Measurements from ENCODE around the gene XIRP2. TPM values are rescaled to one million over a fixed set of nuclear protein-coding genes. Genes with fewer than 3 reads are reported as not detected.
A peak's percentile ranks its signal among the peaks of the same experiment; 100 is the strongest.

Gene XIRP2
- total RNA-seq, 1 experiment from 2014 or later, result not detected

- no peaks in the 10 kb centered on the region for H3K36me3 ChIP-seq
- H3K27me3 ChIP-seq, result no peaks in the 10 kb centered on the region
- DNase-seq, result no peak
- H3K9me3 ChIP-seq, result peaks cover 4% of the 10 kb centered on the region; the same call in 1 of the 2 replicates
- no peak overlapping the region for H3K4me3 ChIP-seq
Observed at GRCh38 chr2:167140330-167140729, 252.1 kb downstream of the XIRP2 start.

- Histone ChIP-seq H3K36me3 (no peaks in the 10 kb centered on the region), H3K9me3 (peaks cover 4% of the 10 kb centered on the region; the same call in 1 of the 2 replicates), H3K4me3 (no peak overlapping the region), H3K27me3 (no peaks in the 10 kb centered on the region)
- DNase-seq, result peak; percentile 49
Observed at GRCh38 chr2:167140767-167141166, 252.5 kb downstream of the XIRP2 start.

- Histone ChIP-seq H3K4me3 (no peak overlapping the region), H3K27me3 (no peaks in the 10 kb centered on the region), H3K36me3 (no peaks in the 10 kb centered on the region), H3K9me3 (peaks cover 4% of the 10 kb centered on the region; the same call in 1 of the 2 replicates)
- no peak for DNase-seq
Observed at GRCh38 chr2:167142554-167142953, 254.3 kb downstream of the XIRP2 start.

DNA sequence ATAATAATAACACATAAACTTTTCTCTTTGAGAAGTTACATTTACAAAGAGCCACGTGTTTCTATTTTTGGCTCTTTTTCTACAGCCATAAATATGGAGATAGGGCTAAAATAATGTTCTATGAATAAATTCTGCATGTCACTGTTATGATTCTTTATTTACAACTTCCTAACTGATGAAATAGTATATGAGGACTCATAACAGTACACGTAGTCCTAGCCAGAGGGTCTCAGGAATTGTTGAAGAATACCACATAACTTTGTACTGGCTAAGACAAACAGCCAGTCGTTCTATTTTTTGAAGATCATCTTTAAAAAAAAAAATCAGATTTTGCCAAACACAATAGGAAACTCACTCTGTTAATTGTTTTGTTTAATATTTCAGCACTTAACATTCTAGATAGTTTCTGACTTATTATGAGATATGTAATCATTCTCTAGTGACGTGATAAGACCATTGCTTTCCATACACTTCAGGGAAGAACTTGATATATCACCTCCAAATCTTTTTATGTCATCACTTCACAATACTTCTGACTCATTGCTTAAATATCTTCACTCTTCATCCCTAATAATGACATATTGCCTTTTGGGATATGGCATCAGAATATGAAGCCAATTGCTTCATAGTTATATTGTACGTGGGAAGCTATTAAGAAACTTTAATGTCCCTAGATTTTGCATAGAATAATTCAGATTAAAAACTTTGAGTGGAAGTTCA lies 256.1 kb downstream of the XIRP2 start:
- Histone ChIP-seq H3K9me3 (peaks cover 4% of the 10 kb centered on the region; the same call in 1 of the 2 replicates), H3K36me3 (no peaks in the 10 kb centered on the region)
- DNase-seq, result no peak

GRCh38 chr2:167147271-167147941 lies 259.1 kb downstream of the XIRP2 start:
- H3K27me3 ChIP-seq, result no peaks in the 10 kb centered on the region
- no peak overlapping the region for H3K4me3 ChIP-seq
- no peaks in the 10 kb centered on the region for H3K9me3 ChIP-seq
- DNase-seq, result no peak
- H3K36me3 ChIP-seq, result no peaks in the 10 kb centered on the region

More for the DNA sequence above, 256.1 kb downstream of the XIRP2 start:
- Histone ChIP-seq H3K4me3 (no peak overlapping the region), H3K27me3 (no peaks in the 10 kb centered on the region)

DNA sequence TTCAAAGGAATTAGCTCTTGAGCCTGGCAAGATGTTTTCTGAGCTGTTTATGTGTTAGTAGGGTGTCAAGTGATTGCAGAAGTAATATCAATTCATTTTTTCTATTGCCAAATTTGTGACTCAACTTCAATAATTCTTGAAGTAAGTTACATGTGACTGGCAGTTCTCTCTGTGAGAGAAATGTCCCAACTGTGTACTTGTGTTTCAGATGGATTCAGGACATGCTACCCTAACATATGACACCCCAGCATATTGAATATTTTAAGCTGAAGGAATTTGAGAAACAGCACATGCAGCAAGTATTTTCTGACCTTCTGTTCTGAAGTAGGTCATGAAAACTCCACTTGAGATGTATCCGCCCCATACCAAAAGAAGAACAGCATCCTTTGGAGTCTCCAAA lies 263.6 kb downstream of the XIRP2 start:
- no peaks in the 10 kb centered on the region for H3K9me3 ChIP-seq
- no peaks in the 10 kb centered on the region for H3K36me3 ChIP-seq
- H3K27me3 ChIP-seq, result no peaks in the 10 kb centered on the region
- no peak for DNase-seq
- no peak overlapping the region for H3K4me3 ChIP-seq

DNA sequence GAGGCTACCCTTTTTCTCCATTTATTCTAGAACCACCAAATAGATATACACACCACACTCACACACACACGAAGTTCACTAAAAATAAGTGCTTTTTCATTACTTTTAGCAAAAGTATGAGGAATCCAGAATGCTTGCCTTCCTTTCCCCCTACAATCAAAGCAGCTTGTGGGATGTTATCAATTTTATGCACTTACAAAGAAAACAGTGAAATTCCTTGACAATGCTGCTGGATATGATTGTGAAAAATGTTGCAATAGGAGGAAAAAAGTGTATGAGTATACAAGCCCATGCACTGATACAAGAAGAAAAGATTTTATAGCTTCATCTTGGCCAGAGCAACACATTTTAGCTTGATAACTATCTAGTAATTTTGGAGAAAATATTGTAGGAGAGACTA lies 269.2 kb downstream of the XIRP2 start:
- Histone ChIP-seq H3K9me3 (no peaks in the 10 kb centered on the region; the same call in 1 of the 2 replicates), H3K36me3 (no peaks in the 10 kb centered on the region), H3K4me3 (no peak overlapping the region), H3K27me3 (no peaks in the 10 kb centered on the region)
- no peak for DNase-seq

- Histone ChIP-seq H3K27me3 (no peaks in the 10 kb centered on the region), H3K9me3 (no peaks in the 10 kb centered on the region), H3K4me3 (no peak overlapping the region), H3K36me3 (no peaks in the 10 kb centered on the region)
- DNase-seq, result no peak
Observed at GRCh38 chr2:167177196-167177595, 288.9 kb downstream of the XIRP2 start.

DNA sequence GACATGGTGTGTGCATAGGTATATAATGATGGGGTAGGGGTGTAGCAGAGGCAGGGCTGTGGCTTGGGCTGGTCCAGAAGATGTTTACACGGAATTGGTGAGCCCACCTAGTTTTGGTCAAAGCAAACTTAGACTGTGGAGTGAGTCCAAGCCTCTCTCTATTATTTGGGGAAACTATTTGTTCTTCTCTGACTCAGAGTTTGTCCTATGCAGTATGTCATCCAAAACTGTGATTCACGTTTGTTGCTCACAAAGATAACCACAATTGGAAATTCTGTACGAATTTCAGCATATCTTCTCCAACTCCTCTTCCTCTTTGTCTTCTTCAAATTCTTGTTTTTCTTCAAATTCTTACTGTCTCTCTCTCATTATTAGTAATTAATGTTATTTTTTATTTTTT lies 292.9 kb downstream of the XIRP2 start:
- H3K4me3 ChIP-seq, result no peak overlapping the region
- no peaks in the 10 kb centered on the region for H3K27me3 ChIP-seq
- H3K36me3 ChIP-seq, result no peaks in the 10 kb centered on the region
- no peaks in the 10 kb centered on the region for H3K9me3 ChIP-seq
- no peak for DNase-seq

GRCh38 chr2:167181688-167182087 lies 293.4 kb downstream of the XIRP2 start:
- H3K36me3 ChIP-seq, result no peaks in the 10 kb centered on the region
- no peaks in the 10 kb centered on the region for H3K27me3 ChIP-seq
- DNase-seq, result peak; percentile 53
- H3K9me3 ChIP-seq, result no peaks in the 10 kb centered on the region
- H3K4me3 ChIP-seq, result no peak overlapping the region

DNA sequence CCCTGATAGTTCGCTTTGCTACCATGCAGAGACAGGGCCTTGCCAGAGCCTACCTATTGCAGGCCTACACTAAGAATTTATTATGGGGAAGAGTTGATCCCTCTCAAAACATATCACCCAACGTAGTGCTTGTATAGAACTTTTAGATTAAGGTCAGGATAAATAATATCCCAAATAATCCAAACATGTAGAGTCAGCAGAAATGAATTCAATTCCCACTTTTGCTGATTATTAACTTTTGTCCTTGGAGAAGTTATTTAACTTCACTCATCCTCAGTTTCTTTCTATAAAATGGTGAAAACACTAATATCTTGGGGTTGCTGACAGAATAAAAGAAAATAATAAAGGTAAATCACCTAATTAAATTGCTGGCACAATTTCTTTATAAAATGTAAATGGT lies 294.1 kb downstream of the XIRP2 start:
- DNase-seq, result no peak
- no peaks in the 10 kb centered on the region for H3K27me3 ChIP-seq
- H3K36me3 ChIP-seq, result no peaks in the 10 kb centered on the region
- no peaks in the 10 kb centered on the region for H3K9me3 ChIP-seq
- no peak overlapping the region for H3K4me3 ChIP-seq

DNA sequence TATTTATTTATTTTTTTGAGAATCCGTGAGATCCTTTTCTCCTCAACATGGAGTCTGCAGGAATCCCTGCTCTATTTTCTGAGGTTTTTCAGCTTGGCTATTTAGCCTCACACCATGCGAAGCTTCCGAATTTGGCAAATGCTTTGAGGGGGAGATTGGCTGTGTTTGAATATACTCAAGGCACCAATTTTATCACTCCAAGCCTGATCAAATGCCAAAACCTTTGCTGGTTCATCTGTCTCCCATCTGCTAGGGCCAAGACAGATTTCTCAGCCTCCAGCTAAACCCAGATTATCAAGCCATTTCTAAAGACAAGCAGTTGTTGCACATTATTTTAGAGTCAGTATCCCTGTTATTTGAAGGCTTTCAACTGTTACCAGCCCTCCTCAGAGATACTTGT lies 295.7 kb downstream of the XIRP2 start:
- no peaks in the 10 kb centered on the region for H3K9me3 ChIP-seq
- no peaks in the 10 kb centered on the region for H3K36me3 ChIP-seq
- no peaks in the 10 kb centered on the region for H3K27me3 ChIP-seq
- DNase-seq, result no peak
- H3K4me3 ChIP-seq, result no peak overlapping the region

DNA sequence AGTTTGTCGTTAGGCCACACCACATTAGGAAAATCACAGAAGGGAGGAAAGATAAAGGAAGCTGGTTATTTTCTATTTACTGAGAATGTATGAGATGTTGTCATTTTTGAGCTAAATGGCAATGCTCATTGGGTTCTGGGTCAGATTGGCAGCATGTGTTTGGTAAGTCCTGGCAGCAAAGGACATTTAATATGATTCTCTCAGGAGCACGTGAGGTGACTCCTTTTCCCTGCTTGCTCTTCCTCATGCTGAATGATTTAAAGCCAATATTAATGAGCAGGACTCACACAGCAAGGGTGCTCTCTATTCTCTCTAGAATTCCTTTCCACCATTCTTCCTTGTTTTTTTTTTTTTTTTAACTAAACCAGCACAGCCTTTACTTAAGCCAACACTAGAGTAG lies 298.2 kb downstream of the XIRP2 start:
- Histone ChIP-seq H3K36me3 (no peaks in the 10 kb centered on the region), H3K9me3 (no peaks in the 10 kb centered on the region), H3K27me3 (no peaks in the 10 kb centered on the region), H3K4me3 (no peak overlapping the region)
- no peak for DNase-seq

DNA sequence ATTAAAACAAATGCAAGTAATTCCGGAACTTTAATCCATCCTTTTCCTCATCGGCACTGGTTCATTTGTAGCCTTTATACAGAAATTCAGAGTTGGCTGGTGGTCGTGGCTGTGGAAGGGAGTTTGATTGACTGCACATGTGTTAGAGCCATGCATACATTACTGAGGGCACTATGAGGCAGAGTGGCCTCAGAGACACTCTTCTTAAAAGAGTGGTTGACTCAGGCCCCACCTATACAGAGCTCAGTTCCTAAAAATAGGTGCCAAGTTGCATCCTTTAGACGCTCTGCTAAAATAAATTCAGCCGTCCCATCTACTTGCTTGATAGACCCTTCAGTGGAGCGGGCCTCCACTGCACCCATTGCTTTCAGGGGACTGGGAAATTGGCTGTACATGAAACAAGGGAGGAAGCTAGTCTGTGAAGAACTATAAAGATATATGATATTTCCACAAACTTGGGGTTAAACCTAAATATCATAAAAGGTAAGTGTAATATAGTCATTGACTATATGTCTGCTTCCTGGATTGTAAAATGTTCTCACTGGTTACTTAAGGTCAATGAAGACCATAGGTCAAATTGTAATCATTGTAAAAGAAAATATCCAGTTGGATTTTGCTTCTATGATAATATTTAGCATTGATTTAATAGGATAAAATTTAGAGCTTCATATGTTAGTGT lies 298.9 kb downstream of the XIRP2 start:
- no peak for DNase-seq
- H3K4me3 ChIP-seq, result no peak overlapping the region
- H3K9me3 ChIP-seq, result no peaks in the 10 kb centered on the region
- H3K27me3 ChIP-seq, result no peaks in the 10 kb centered on the region
- no peaks in the 10 kb centered on the region for H3K36me3 ChIP-seq

GRCh38 chr2:167187978-167188967 lies 300.0 kb downstream of the XIRP2 start:
- H3K9me3 ChIP-seq, result no peaks in the 10 kb centered on the region
- H3K27me3 ChIP-seq, result no peaks in the 10 kb centered on the region
- H3K36me3 ChIP-seq, result no peaks in the 10 kb centered on the region
- no peak for DNase-seq
- no peak overlapping the region for H3K4me3 ChIP-seq

GRCh38 chr2:167190053-167190452 lies 301.8 kb downstream of the XIRP2 start:
- Histone ChIP-seq H3K27me3 (no peaks in the 10 kb centered on the region), H3K4me3 (no peak overlapping the region), H3K9me3 (no peaks in the 10 kb centered on the region), H3K36me3 (no peaks in the 10 kb centered on the region)
- peak; percentile 89 for DNase-seq
